Fibroblast of skin of abdomen (primary cell): ENCODE measurements around the gene CHTF8.
"Not testable (repeated sequence)": the region's sequence is repeated elsewhere in the genome, so short reads cannot be mapped to it uniquely, and the experiment has no call there.

ENCODE experiments used
- DNase-seq: peaks from one replicate; pipeline ENCODE4 v3.0.0-alpha.2; 2013

The CHTF8 gene

GRCh38 chr16:69138608-69139007, 6.2 kb upstream of the CHTF8 start:
- DNase-seq, result no peak

DNA sequence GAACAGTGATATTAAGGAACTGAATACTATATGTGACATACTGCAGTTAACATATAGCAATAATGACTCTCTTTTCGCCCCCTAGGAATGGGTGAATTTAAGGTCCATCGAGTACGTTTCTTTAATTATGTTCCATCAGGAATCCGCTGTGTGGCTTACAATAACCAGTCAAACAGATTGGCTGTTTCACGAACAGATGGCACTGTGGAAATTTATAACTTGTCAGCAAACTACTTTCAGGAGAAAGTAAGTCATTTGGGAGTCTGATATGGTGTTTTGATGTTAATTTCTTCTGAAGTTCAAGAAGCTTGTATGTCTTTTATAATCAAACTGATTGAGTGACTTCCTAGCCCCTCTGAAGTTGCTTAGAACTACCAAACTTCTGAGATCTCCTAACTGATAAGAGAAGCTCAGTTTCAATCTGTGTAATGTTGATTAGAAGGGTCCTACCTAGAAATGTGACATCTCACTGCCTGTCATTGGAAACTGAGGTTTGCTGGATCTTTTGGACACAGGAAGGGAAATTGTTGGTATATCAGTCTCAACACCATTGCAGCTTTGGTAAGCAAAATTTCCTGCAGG, 1.1 kb upstream of the CHTF8 start:
- no peak for DNase-seq

DNA sequence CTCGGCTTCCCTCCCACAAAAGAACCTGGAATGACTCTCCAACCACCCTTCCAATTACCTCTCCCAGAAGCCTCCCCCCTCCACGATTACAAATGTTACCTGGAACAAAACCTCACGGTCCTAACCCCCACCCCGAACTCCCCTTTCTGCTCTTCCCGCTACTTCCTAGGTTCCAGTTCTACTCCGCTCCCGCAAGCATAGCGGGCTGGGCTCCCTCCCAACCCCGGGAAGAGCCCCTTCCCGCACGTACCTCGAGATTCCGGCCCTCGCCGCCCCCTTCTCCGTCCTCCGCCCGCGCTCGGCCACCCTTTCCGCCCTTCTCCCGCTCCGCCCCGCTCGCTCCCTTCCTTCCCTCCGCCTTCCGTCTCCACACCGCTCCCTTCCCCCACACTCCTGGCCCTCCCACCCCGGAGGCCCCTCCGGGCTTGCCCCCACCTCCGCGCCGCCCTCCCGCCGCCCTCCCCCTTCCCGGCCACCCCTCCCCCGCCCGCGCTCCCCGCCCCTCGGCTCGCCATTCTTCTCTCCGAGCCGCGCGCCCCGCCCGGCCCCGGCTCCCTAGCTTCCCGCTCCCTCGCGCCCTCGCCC, 457 bp downstream of the CHTF8 start:
- DNase-seq, result peak; percentile 89

- DNase-seq, result peak; percentile 34
Measured at GRCh38 chr16:69131167-69131838, 1.1 kb downstream of the CHTF8 start.

GRCh38 chr16:69130461-69130860, 1.9 kb downstream of the CHTF8 start:
- no peak for DNase-seq

- no peak for DNase-seq
Measured at GRCh38 chr16:69127966-69128510, 4.3 kb downstream of the CHTF8 start.

DNA sequence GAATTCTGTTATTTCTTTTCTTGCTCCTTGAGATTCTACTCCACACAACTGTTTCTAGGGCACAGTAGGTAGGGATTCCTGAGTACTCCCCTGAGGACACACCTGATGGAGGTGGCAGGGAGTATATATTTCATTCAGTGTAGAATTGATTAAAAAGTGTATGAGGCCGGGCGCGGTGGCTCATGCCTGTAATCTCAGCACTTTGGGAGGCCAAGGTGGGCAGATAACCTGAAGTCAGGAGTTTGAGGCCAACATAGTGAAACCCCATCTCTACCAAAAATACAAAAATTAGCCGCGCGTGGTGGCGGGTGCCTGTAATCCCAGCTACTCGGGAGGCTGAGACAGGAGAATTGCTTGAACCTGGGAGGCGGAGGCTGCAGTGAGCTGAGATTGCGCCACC, 5.6 kb downstream of the CHTF8 start:
- not testable (repeated sequence) for DNase-seq

GRCh38 chr16:69126221-69126620, 6.2 kb downstream of the CHTF8 start:
- DNase-seq, result no peak

DNA sequence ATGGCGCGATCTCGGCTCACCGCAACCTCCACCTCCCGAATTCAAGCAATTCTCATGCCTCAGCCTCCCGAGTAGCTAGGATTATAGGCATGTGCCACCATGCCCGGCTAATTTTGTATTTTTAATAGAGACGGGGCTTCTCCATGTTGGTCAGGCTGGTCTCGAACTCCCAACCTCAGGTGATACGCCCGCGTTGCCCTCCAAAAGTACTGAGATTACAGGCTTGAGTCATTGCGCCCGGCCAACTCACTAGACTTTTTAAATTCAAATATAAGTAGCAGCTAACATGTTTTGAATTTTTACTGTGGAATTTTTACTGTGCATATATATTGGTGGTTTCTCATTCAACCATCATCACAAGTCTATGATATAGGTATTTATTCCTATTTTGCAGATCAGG, 7.4 kb downstream of the CHTF8 start:
- DNase-seq, result not testable (repeated sequence)

DNA sequence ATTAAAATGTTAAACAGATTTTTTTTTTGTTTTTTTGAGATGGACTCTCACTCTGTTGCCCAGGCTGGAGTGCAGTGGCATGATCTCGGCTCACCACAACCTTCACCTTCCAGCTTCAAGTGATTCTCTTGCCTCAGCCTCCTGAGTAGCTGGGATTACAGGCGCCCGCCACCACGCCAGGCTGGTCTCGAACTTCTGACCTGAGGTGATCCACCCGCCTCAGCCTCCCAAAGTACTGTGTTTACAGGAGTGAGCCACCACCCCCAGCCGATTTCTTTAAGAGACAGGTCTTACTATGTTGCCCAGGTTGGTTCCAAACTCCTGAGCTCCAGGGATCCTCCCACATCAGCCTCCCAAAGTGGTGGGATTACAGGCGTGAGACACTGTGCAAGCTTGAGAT, 8.0 kb downstream of the CHTF8 start:
- DNase-seq, result not testable (repeated sequence)

DNA sequence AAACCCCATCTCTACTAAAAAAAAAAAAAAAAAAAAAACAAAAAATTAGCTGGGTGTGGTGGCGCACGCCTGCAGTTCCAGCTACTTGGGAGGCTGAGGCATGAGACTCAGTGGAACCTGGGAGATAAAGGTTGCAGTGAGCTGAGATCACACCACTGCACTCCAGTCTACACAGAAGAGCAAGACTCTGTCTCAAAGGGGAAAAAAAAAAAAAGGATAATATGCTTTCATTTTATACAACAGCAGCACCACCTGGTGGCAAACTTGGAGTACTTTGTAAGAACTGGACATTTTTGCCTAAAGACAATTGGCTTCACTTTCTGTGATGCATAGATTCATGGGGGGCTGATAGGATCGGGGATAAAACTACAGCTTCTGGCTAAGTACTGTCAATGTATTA, 8.5 kb downstream of the CHTF8 start:
- DNase-seq, result peak; percentile 71

DNA sequence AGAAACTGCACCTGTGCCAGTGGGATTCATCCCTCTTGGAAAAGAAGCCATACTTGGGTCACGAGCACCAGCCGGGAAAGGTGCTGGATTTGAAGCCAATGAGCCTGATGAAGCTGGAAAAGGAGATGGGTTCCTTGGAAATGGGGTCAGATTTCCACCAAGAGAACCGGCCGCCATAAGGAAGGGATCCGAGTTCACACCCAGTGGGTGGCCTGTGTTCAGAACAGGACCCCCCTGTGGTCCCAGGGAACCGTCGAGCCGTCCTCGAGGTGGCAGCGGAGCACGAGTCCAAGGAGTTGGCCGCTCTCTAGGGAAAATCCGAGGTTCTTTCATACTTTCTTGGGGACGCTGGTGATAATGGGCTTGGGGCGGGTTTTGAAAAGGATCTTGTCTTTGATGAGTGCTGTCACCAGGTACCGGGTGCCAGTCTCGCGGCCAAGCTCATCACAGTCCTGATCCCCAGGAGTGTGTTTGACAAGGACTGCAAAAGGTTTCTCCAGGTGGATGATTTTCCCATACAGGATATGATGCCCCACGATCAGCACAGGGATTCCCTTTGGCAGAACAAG, 12.2 kb downstream of the CHTF8 start:
- no peak for DNase-seq

GRCh38 chr16:69119536-69119935, 12.9 kb downstream of the CHTF8 start:
- DNase-seq, result no peak

DNA sequence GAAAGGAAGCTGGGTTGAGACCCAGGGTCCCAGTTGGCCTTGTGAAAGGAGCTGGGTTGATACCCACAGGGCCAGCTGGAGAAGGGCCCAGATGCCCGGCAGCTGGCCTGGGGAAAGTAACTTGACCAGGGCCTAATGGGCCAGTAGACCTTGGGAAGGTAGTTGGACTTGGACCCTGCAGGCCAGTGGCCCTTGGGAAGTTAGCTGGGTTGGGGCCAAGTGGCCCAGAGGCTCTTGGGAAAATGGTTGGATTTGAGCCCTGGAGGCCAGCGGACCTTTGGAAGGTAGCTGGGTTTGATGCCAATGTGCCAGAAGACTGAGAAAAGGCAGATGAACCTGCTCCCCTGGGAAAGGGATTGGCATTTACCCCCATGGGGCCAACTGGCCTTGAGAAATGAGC, 13.4 kb downstream of the CHTF8 start:
- DNase-seq, result no peak

DNA sequence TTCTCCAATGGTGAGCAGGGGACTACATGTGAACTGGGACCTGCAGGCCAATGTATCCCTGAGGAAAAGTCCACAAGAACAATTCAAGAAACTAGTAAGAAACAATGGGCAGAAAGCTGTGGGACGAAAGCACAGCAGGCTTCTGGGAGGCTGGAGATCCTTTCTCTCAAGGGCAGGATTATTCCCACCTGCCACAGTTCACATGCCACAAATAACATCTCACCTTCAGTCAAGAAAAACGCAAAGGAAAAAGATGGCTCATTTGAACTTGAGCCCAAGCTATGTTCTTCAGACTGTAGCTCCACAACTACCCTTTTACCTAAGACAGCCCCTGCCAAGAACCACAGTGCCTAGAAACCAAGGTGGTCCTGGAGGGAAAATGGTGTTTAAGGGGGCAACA, 13.9 kb downstream of the CHTF8 start:
- no peak for DNase-seq

- no peak for DNase-seq
Measured at GRCh38 chr16:69116906-69117305, 15.5 kb downstream of the CHTF8 start.

GRCh38 chr16:69116256-69116875, 16.0 kb downstream of the CHTF8 start:
- no peak for DNase-seq

DNA sequence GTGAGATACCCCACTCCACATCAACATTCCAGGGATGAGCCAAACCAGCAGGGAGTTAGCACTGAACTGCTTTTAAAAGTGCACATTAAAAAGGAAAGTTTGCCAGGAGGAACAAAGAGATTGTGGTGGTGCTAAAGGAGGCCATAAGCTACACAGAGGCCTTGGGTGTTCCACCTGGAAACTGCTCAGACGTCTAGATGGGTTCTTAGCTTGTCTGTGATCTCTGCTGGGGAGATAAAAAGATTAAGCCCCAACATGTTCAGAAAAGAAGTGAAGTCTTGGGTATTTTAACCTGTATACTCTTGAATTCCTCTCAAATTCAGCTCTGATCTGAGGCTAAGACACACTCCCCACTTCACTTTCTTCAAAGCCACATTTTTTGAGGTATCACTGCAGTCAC, 16.6 kb downstream of the CHTF8 start:
- no peak for DNase-seq

DNA sequence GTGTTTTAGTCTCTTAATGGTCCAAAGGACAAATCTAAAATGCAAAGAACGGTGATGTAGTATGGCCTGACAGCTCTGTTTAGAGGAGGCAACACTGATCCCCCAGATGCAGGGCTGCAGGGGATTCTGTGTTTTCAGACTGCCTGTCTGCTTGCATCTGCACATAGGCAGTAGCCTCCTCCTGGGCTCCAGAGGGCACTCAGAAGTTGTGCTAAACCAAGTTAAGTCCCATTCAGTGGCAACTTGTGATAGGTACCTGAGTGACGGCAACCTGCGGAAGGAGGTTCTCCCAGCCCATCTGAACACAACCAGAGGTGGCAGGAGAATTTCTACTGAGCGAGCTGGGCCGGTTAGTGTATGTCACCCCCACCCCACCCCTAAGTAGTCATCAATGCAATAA, 17.0 kb downstream of the CHTF8 start:
- no peak for DNase-seq

GRCh38 chr16:69114976-69115355, 17.4 kb downstream of the CHTF8 start:
- DNase-seq, result no peak

DNA sequence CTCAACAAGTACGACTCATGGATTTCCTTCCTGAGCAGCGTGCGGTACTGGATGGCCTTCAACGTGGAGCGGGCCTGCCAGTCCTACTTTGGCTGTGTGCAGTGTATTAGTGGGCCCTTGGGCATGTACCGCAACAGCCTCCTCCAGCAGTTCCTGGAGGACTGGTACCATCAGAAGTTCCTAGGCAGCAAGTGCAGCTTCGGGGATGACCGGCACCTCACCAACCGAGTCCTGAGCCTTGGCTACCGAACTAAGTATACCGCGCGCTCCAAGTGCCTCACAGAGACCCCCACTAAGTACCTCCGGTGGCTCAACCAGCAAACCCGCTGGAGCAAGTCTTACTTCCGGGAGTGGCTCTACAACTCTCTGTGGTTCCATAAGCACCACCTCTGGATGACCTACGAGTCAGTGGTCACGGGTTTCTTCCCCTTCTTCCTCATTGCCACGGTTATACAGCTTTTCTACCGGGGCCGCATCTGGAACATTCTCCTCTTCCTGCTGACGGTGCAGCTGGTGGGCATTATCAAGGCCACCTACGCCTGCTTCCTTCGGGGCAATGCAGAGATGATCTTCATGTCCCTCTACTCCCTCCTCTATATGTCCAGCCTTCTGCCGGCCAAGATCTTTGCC, 17.9 kb downstream of the CHTF8 start:
- DNase-seq, result no peak

- no peak for DNase-seq
Measured at GRCh38 chr16:69113216-69113615, 19.2 kb downstream of the CHTF8 start.
